Activated T-cell treated with anti-CD3 and anti-CD28 coated beads, Interleukin-2, amount 50 U/mL, for 72 hours (primary cell): ENCODE data around the gene PPARD. TPM values are rescaled to one million over a fixed set of nuclear protein-coding genes. Genes with fewer than 3 reads are reported as not detected.

Experiments
- ATAC-seq, 2 donors: fragments of 150-1000 bp; cut with Tn5 transposase; replicated peaks in 1 of 2; 2 replicates each; pipeline ENCODE4 v1.10.0; 2021; ENCODE audit warnings: moderate library complexity in 2 of 2, mild to moderate bottlenecking in 1 of 2
- DNase-seq, 2 donors: peaks; one replicate each; pipeline ENCODE4 v3.0.0; 2021 to 2022; ENCODE audit warnings: mixed read lengths in 1 of 2
- H3K27ac Mint-ChIP-seq: one replicate; pipeline ENCODE4 v1.8.0; 2022; ENCODE audit warnings: mild to moderate bottlenecking, moderate library complexity, mixed read lengths
- H3K27me3 Mint-ChIP-seq: one replicate; pipeline ENCODE4 v1.8.0; 2022; ENCODE audit warnings: low read depth, mixed read lengths
- H3K36me3 Mint-ChIP-seq, 2 donors: one replicate each; pipeline ENCODE4 v1.8.0; 2022; ENCODE audit warnings: mixed read lengths in 2 of 2, mild to moderate bottlenecking in 1 of 2; ENCODE audit not compliant: insufficient read depth in 2 of 2
- H3K4me1 Mint-ChIP-seq: one replicate; pipeline ENCODE4 v1.8.0; 2022; ENCODE audit warnings: low read depth, mixed read lengths
- H3K4me3 Mint-ChIP-seq, 2 donors: one replicate each; pipeline ENCODE4 v1.8.0; 2022; ENCODE audit warnings: mild to moderate bottlenecking in 2 of 2, mixed read lengths in 2 of 2, moderate library complexity in 2 of 2
- H3K9me3 Mint-ChIP-seq, 2 donors: one replicate each; pipeline ENCODE4 v1.8.0; 2022; ENCODE audit warnings: mixed read lengths in 2 of 2
- total RNA-seq, 2 donors: library from RNA; stranded (reverse); gene quantifications; one replicate each; pipeline ENCODE4 v1.2.3, GENCODE V29; 2022

PPARD gene
- total RNA-seq, 2 donors from 2014 or later: 24.1 to 27.9 TPM

GRCh38 chr6:35439308-35439707 is 97.0 kb downstream of the PPARD start:
- no peak overlapping the region for H3K27ac Mint-ChIP-seq
- H3K9me3 Mint-ChIP-seq: no peaks in the 10 kb centered on the region
- no peaks in the 10 kb centered on the region for H3K36me3 Mint-ChIP-seq
- no peak overlapping the region for H3K4me3 Mint-ChIP-seq
- DNase-seq (no peak), ATAC-seq (no peak)
- no peaks in the 10 kb centered on the region for H3K27me3 Mint-ChIP-seq
- H3K4me1 Mint-ChIP-seq: no peaks in the 10 kb centered on the region

GRCh38 chr6:35441205-35441604 is 98.8 kb downstream of the PPARD start:
- Mint-ChIP-seq H3K27ac (no peak overlapping the region), H3K9me3 (no peaks in the 10 kb centered on the region)
- no peak for ATAC-seq

GRCh38 chr6:35441642-35442041 is 99.3 kb downstream of the PPARD start:
- H3K36me3 Mint-ChIP-seq: no peaks in the 10 kb centered on the region
- ATAC-seq (no peak), DNase-seq (no peak)
- no peak overlapping the region for H3K4me3 Mint-ChIP-seq
- H3K27me3 Mint-ChIP-seq: no peaks in the 10 kb centered on the region
- peaks cover 6% of the 10 kb centered on the region for H3K4me1 Mint-ChIP-seq
- no peak overlapping the region for H3K27ac Mint-ChIP-seq
- H3K9me3 Mint-ChIP-seq: no peaks in the 10 kb centered on the region

More at GRCh38 chr6:35441205-35441604, 98.8 kb downstream of the PPARD start:
- Mint-ChIP-seq H3K27me3 (no peaks in the 10 kb centered on the region), H3K4me1 (peaks cover 6% of the 10 kb centered on the region), H3K4me3 (no peak overlapping the region), H3K36me3 (no peaks in the 10 kb centered on the region)
- no peak for DNase-seq

- Mint-ChIP-seq H3K27me3 (no peaks in the 10 kb centered on the region), H3K27ac (no peak overlapping the region), H3K9me3 (no peaks in the 10 kb centered on the region), H3K4me3 (no peak overlapping the region), H3K36me3 (no peaks in the 10 kb centered on the region), H3K4me1 (peaks cover 6% of the 10 kb centered on the region)
- no peak for ATAC-seq
- DNase-seq: no peak
Observed at GRCh38 chr6:35442693-35443092, 100.3 kb downstream of the PPARD start.

- no peak overlapping the region for H3K4me3 Mint-ChIP-seq
Observed at GRCh38 chr6:35443341-35444030, 101.1 kb downstream of the PPARD start.

GRCh38 chr6:35445691-35446090 is 103.3 kb downstream of the PPARD start:
- H3K4me1 Mint-ChIP-seq: peaks cover 13% of the 10 kb centered on the region
- peak overlapping the region; percentile 46 for H3K27ac Mint-ChIP-seq
- no peak overlapping the region for H3K4me3 Mint-ChIP-seq
- no peaks in the 10 kb centered on the region for H3K36me3 Mint-ChIP-seq
- peaks cover 1% of the 10 kb centered on the region for H3K27me3 Mint-ChIP-seq
- DNase-seq (peak in 1 of 2 donors; percentile 37), ATAC-seq (peak; percentile 20 to 60)
- no peaks in the 10 kb centered on the region for H3K9me3 Mint-ChIP-seq

More at GRCh38 chr6:35443341-35444030, 101.1 kb downstream of the PPARD start:
- H3K36me3 Mint-ChIP-seq: no peaks in the 10 kb centered on the region
- no peak overlapping the region for H3K27ac Mint-ChIP-seq
- no peaks in the 10 kb centered on the region for H3K27me3 Mint-ChIP-seq
- H3K9me3 Mint-ChIP-seq: no peaks in the 10 kb centered on the region
- DNase-seq (no peak), ATAC-seq (no peak)
- H3K4me1 Mint-ChIP-seq: peaks cover 6% of the 10 kb centered on the region

GRCh38 chr6:35448191-35448590 is 105.8 kb downstream of the PPARD start:
- H3K9me3 Mint-ChIP-seq: no peaks in the 10 kb centered on the region
- H3K4me3 Mint-ChIP-seq: no peak overlapping the region
- H3K27ac Mint-ChIP-seq: no peak overlapping the region
- no peak for ATAC-seq
- peaks cover 28% of the 10 kb centered on the region for H3K4me1 Mint-ChIP-seq
- DNase-seq: no peak
- H3K27me3 Mint-ChIP-seq: peaks cover 10% of the 10 kb centered on the region
- H3K36me3 Mint-ChIP-seq: no peaks in the 10 kb centered on the region

GRCh38 chr6:35449287-35449881 is 107.0 kb downstream of the PPARD start:
- Mint-ChIP-seq H3K9me3 (no peaks in the 10 kb centered on the region), H3K4me1 (peaks cover 40% of the 10 kb centered on the region), H3K27me3 (peaks cover 10% of the 10 kb centered on the region), H3K27ac (peak overlapping the region; percentile 43), H3K4me3 (peak overlapping the region in 1 of 2 donors; percentile 15), H3K36me3 (no peaks in the 10 kb centered on the region)
- DNase-seq (peak; percentile 32 to 38), ATAC-seq (peak; percentile 56 to 60)

- ATAC-seq (no peak), DNase-seq (no peak)
- peaks cover 51% of the 10 kb centered on the region for H3K4me1 Mint-ChIP-seq
- peak overlapping the region; percentile 89 to 91 for H3K4me3 Mint-ChIP-seq
- peaks cover 10% of the 10 kb centered on the region for H3K27me3 Mint-ChIP-seq
- no peak overlapping the region for H3K27ac Mint-ChIP-seq
- no peaks in the 10 kb centered on the region for H3K9me3 Mint-ChIP-seq
- peaks cover 4 to 10% of the 10 kb centered on the region in 2 donors for H3K36me3 Mint-ChIP-seq
Observed at GRCh38 chr6:35451354-35452182, 109.2 kb downstream of the PPARD start.

GRCh38 chr6:35452183-35453090 is 110.1 kb downstream of the PPARD start, which contains the start of gene FANCE:
Gene FANCE (plus strand): TSS chr6:35452338. CDS start chr6:35452546, 208 bp downstream.
- no peaks in the 10 kb centered on the region for H3K9me3 Mint-ChIP-seq
- peaks cover 4 to 10% of the 10 kb centered on the region in 2 donors for H3K36me3 Mint-ChIP-seq
- peaks cover 10% of the 10 kb centered on the region for H3K27me3 Mint-ChIP-seq
- peak within 1 kb of the TSS; percentile 89 to 91 for H3K4me3 Mint-ChIP-seq
- DNase-seq (peak; percentile 95 to 99), ATAC-seq (peak; percentile 88 to 89)
- H3K4me1 Mint-ChIP-seq: peaks cover 51% of the 10 kb centered on the region
- H3K27ac Mint-ChIP-seq: peak within 1 kb of the TSS; percentile 73

GRCh38 chr6:35453236-35453635 is 110.9 kb downstream of the PPARD start:
- DNase-seq (no peak), ATAC-seq (no peak)
- H3K4me3 Mint-ChIP-seq: peak overlapping the region; percentile 79 to 83
- H3K36me3 Mint-ChIP-seq: peaks cover 7 to 10% of the 10 kb centered on the region in 2 donors
- peaks cover 10% of the 10 kb centered on the region for H3K27me3 Mint-ChIP-seq
- H3K4me1 Mint-ChIP-seq: peaks cover 51% of the 10 kb centered on the region
- no peaks in the 10 kb centered on the region for H3K9me3 Mint-ChIP-seq
- peak overlapping the region; percentile 73 for H3K27ac Mint-ChIP-seq

- peaks cover 45% of the 10 kb centered on the region for H3K4me1 Mint-ChIP-seq
- H3K36me3 Mint-ChIP-seq: peaks cover 9 to 14% of the 10 kb centered on the region in 2 donors
- H3K9me3 Mint-ChIP-seq: no peaks in the 10 kb centered on the region
- ATAC-seq (no peak), DNase-seq (no peak)
- H3K27me3 Mint-ChIP-seq: peaks cover 10% of the 10 kb centered on the region
- H3K4me3 Mint-ChIP-seq: peak overlapping the region; percentile 22 to 83
- no peak overlapping the region for H3K27ac Mint-ChIP-seq
Observed at GRCh38 chr6:35454391-35455110, 112.2 kb downstream of the PPARD start.
